GM10847 (cell line): Measurements from ENCODE around the gene BABAM2.

Experiments
- POLR2A ChIP-seq: IDR thresholded peaks from 2 replicates; pipeline ENCODE4 v1.6.1; 2011; ENCODE audit not compliant: insufficient read length; ENCODE audit errors: extremely low read depth

Gene BABAM2

GRCh38 chr2:27890146-27890923, at the start of gene BABAM2, which contains the start of gene RBKS:
TSS of gene BABAM2 (plus strand) at chr2:27890729. CDS start at chr2:27894557, 3,828 bp downstream.
TSS of gene RBKS (minus strand) at chr2:27890387. CDS start at chr2:27890345, 42 bp downstream.
- TF ChIP-seq POLR2A: peak; percentile 77

- no peak for TF ChIP-seq POLR2A
These were observed 47.6 kb upstream of the BABAM2 start for GRCh38 chr2:27842894-27843293.

- TF ChIP-seq POLR2A: no peak
These were observed 46.5 kb upstream of the BABAM2 start for GRCh38 chr2:27843992-27844391.

- TF ChIP-seq POLR2A: no peak
These were observed 45.7 kb upstream of the BABAM2 start for GRCh38 chr2:27844821-27845255.

GRCh38 chr2:27847333-27847732, 43.2 kb upstream of the BABAM2 start:
- no peak for TF ChIP-seq POLR2A

GRCh38 chr2:27849558-27850205, 40.8 kb upstream of the BABAM2 start:
- no peak for TF ChIP-seq POLR2A

GRCh38 chr2:27852691-27853090, 37.8 kb upstream of the BABAM2 start:
- TF ChIP-seq POLR2A: no peak

GRCh38 chr2:27854229-27854862, 36.2 kb upstream of the BABAM2 start:
- TF ChIP-seq POLR2A: no peak

GRCh38 chr2:27855476-27855875, 35.1 kb upstream of the BABAM2 start:
- TF ChIP-seq POLR2A: no peak

- no peak for TF ChIP-seq POLR2A
These were observed 34.1 kb upstream of the BABAM2 start for GRCh38 chr2:27856386-27856785.

- no peak for TF ChIP-seq POLR2A
These were observed 33.6 kb upstream of the BABAM2 start for GRCh38 chr2:27856956-27857355.

GRCh38 chr2:27857417-27858172, 32.9 kb upstream of the BABAM2 start:
- TF ChIP-seq POLR2A: no peak

- TF ChIP-seq POLR2A: no peak
These were observed 30.4 kb upstream of the BABAM2 start for GRCh38 chr2:27860111-27860510.

GRCh38 chr2:27863146-27863545, 27.4 kb upstream of the BABAM2 start:
- no peak for TF ChIP-seq POLR2A

- no peak for TF ChIP-seq POLR2A
These were observed 24.3 kb upstream of the BABAM2 start for GRCh38 chr2:27866237-27866636.

- TF ChIP-seq POLR2A: no peak
These were observed 20.8 kb upstream of the BABAM2 start for GRCh38 chr2:27869763-27870162.

GRCh38 chr2:27870724-27871123, 19.8 kb upstream of the BABAM2 start:
- TF ChIP-seq POLR2A: no peak
